K562 (cell line): ENCODE results near the gene BIN1.

ENCODE experiments used
- BCOR ChIP-seq: fragments of 450-650 bp; IDR thresholded peaks from 2 replicates; pipeline ENCODE4 v1.6.1; 2016
- CTCF ChIP-seq, 3 experiments: IDR thresholded peaks in 2 of 3; conservative IDR thresholded peaks in 1 of 3; 2 replicates each; pipeline ENCODE4 v1.5.1; 2011 to 2012; ENCODE audit warnings: low read length in 3 of 3, mild to moderate bottlenecking in 3 of 3, control low read depth in 2 of 3, improper control_type of control experiment in 1 of 3, inconsistent platforms in 1 of 3, low read depth in 1 of 3, mixed read lengths in 1 of 3, moderate library complexity in 1 of 3; ENCODE audit not compliant: insufficient read depth in 2 of 3
- RFX1 ChIP-seq: fragments of 450-650 bp; IDR thresholded peaks from 2 replicates; pipeline ENCODE4 v1.6.1; 2016; ENCODE audit warnings: mild to moderate bottlenecking, moderate library complexity
- TCFL5 ChIP-seq: fragments of 250-450 bp; sonication (Bioruptor Pico); conservative IDR thresholded peaks from 2 replicates; pipeline ENCODE4 v1.6.1; 2021; ENCODE audit warnings: mild to moderate bottlenecking, moderate library complexity, matching md5 sums
- ZBTB40 ChIP-seq, 2 experiments: fragments of 450-650 bp in 1 of 2; sonication (generic) in 1 of 2; formaldehyde crosslinking in 1 of 2; IDR thresholded peaks; 2 replicates each; pipeline versions ENCODE4 v1.7.1 to v1.9.0; 2016 to 2022; ENCODE audit warnings: inconsistent platforms in 1 of 2, mild to moderate bottlenecking in 1 of 2, missing genetic modification reagents in 1 of 2
- ZNF253 ChIP-seq: fragments of 250-450 bp; sonication (Bioruptor Pico); conservative IDR thresholded peaks from 2 replicates; pipeline ENCODE4 v1.6.1; 2021; ENCODE audit warnings: mild to moderate bottlenecking

GRCh38 chr2:127104881-127105655 lies 1.9 kb downstream of the BIN1 start:
- TF ChIP-seq BCOR (no peak), TCFL5 (no peak), RFX1 (no peak), ZBTB40 (IDR thresholded peaks at IDR 0.05) (no peak), ZBTB40 (CRISPR knock-in tag; IDR thresholded peaks at IDR 0.05) (no peak), CTCF (IDR thresholded peaks at IDR 0.05 in 2 of 3, conservative IDR thresholded peaks at IDR 0.05 in 1 of 3; ENCODE audit: insufficient read depth in 2 of 3, low read depth in 1 of 3, low read length in 3 of 3) (no peak), ZNF253 (CRISPR knock-in tag) (no peak)
